GOT3 (cell line): ENCODE data around the gene SAXO1.
"Not testable (repeated sequence)": the region's sequence is repeated elsewhere in the genome, so short reads cannot be mapped to it uniquely, and the experiment has no call there.

Experiments used
- DNase-seq: peaks from one replicate; lab custom pipeline; 2025; ENCODE audit warnings: mixed read lengths; lab: John Stamatoyannopoulos, UW

SAXO1 gene

DNA sequence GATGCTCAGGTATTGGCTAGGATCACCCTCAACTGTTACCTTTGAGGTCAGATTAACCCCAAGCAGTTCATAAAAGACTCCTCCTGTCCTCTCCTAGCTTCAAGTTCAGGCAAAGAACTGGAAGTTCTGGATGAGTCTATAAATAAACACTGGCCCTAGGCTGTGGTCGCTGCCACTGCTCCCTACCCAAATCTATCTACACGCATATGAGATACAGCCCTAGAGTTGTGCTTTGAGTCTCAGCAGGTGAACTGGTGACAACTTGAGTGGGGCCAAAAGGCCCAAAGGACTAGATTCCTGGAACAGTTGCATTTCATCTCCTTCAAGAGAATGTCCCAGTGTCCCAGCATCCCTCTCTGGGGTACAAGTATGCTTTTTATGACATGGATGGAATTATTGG lies 62.6 kb downstream of the SAXO1 start:
- DNase-seq: no peak

DNA sequence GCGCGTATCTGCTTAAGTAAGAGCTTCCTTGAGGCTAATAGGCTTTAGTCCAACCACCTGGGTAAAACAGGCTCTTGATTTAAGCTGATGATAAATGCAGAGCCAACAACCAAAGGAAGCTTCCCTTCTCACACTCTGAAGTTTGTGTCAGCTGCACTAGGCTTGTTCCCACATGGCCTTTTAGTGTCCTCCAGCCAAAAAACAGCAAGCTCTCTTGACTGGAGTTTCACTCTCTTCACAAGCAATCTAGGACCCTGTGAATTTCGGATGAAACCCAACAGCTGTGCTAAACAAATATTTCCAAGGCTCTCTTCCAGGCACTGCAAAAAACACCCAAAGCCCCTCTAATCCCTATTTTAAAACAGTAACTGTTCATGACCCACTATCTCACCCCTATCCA lies 63.9 kb downstream of the SAXO1 start:
- DNase-seq: no peak

DNA sequence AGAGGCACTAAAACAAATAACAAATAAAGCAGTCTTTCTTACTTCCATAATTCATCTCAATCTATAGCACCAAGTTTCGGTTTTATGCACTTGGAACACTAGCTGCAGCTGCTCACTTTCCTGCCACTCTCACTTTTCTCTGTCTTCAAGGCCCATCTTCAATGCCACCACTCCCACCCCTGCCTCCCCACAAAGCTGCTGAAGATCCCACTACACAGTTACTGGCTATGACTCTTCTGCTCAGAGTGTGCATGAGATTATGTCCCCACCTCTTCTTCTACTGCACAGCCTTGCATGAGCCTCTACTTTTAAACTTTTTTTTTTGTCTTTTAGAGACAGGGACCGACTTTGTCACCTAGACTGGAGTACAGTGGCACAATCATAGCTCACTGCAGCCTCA lies 77.4 kb downstream of the SAXO1 start:
- no peak for DNase-seq

DNA sequence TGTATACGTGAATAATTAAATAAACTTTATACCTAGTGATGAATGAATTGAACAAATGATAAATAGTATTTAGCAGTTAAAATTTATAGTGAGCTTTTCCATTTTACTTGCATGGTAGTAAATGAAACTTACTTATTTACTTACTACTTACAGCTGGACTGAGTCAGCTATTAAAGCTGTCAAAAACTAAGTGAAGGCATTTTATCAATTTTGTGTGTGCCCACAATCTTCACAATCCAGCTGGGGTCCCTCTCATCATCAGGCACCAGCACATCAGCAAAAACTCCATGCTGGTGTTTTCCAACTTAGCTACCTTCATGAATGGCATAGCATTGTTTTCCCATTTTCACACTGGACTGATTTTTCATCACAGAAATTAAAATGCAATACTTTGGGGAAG lies 81.1 kb downstream of the SAXO1 start:
- DNase-seq: no peak

DNA sequence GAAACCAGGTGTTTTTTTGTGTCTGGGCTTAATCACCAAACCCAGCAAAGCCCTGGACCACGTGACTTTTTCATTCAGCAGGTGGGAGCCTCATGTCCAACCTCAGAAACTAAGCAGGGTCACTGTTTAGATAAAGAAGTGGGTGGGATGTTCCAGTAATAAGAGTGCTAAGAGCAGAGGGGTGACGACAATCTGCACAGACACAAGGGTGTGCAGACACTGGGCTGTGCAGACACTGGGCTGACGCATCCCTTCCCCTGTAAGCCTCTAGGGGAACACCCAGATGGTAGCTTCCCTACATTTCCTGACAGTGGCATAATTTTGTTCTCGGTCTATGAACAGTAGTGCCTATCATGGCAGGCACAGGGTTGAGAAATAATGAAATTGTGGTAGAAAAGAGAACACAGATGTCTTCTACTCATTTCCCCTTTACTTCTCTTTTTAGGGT lies 85.1 kb downstream of the SAXO1 start:
- no peak for DNase-seq

DNA sequence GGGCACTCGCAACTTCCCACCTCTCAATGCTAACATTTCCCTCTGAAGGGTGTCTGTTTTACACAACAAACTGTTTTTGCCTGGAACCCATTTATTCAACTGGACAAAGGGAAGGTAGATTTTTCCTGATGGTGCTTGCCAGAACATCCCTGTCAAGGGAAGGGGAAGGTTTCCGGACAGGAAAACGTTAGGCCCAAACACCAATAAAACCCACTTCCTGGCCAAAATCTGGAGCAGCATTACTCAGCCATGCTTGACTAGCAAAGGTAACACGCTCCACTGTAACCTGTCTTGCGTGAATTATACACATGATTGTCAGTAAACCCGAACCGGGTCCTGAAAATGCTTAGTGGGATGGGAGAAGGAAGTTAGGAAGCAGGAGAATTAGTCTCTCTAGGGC lies 90.2 kb downstream of the SAXO1 start:
- DNase-seq: no peak

DNA sequence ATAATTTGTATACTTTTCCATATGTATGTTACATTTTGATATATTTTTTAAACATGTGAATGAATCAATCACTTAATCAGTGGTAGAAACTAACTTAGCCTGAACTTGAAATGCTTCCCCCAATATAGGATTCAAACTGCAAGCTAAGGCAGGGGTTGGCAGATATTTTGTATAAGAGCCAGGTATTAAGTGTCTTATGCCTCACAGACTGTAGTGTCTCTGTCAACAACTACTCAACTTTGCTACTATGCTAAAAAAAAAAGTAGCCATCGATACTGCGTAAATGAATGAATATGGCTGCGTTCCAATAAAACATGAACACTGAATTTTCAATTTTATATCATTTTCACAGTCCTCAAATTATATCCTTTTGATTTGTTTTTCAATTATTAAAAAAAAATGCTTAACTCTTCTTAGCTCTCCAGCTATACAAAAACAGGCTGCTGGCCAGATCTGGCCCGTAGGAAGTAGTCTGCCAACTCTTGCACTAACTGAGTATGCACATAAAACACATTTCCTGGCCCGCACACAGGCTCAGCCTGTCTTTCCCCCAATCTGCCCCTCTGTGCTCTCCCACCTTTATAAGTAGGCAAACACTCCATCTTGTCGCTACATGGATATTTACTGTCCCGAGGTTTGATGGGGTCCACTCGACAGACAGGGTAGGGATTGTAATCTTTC lies 91.8 kb downstream of the SAXO1 start:
- DNase-seq: no peak

DNA sequence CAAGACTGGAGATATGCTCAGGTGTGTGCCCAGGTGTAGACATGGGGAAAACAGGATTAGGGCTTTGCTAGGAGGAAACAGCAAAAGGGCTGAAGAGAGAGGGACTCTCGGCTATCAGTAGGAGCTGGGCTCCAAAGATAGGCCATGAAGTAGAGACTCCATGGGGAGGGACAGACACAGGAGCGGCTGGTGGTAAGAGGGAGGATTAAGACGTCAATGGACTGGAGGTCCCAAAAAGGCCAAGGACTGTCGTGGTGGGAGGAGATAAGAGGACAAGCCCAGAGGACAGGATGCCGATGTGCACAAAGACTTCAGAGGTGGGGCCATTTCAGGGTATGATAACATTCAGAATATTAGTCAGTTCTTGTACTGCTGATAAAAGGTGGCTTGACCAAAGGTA lies 93.1 kb downstream of the SAXO1 start:
- DNase-seq: no peak

DNA sequence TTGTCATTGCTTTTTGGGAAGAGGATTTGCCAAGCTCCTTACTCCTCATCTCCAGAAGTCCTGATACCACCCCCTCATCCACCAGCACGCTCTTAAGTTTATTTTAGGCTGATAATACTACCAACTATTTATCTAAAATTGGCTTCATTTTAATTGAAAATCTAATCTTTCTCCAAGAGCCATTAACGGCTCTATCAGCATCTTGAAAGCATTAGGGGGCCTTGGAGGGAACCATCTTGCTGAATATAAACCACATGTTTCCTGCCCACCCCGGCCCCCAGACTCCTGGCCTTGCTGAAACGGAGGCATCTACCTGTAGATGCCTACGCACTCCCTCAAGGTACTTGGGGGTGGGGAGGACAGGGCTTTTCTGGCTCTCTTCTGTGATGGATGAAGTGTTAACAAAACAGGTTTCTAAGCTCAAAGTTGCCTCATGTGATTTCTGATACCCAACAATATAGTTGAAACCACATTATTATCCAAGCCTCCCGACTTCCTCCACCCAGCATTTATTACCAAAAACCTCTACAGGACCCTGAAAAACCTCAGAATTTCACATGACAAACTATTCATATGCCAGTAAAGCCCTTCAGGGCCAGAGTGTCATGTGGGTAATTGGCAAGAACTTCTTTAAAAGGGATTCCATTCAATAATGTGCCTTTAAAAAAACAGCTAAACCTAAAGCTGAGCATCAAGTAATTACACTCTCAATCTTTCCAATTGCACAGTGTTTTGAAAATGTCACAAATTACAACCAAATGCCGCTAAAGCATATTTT lies 96.7 kb downstream of the SAXO1 start:
- no peak for DNase-seq

DNA sequence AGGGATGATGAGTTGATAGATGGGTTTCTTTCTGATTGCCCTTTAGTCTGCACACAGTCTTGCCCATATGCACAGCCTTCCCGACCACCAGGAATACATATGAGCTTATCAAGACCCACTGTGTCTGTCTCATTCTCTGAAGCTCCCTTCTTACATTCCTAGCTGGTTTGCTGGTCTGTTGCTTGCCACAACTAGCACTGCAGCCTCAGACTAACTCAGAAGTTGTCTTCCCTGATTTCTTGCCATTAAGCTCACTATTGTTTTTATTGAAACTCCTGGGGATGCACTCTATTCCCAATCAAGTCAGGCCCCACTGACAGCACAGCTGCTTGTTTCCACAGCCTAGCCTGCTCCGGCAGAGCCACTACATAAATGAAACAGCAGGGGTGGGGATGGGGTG lies 97.5 kb downstream of the SAXO1 start:
- DNase-seq: no peak

DNA sequence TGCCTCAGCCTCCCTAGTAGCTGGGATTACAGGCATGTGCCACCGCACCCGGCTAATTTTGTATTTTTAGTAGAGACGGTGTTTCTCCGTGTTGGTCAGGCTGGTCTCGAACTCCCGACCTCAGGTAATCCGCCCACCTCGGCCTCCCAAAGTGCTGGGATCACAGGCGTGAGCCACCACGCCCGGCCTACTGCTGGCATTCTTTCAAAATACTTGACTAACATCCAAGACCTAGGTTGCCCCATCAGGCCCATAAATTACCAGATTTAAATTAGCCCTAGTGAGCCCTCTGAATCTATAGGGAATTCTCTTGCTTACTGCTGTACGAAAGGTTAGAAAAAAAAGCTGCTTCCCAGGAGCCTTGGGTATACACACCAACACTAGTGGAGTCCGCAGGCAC lies 102.4 kb downstream of the SAXO1 start:
- DNase-seq: not testable (repeated sequence)

DNA sequence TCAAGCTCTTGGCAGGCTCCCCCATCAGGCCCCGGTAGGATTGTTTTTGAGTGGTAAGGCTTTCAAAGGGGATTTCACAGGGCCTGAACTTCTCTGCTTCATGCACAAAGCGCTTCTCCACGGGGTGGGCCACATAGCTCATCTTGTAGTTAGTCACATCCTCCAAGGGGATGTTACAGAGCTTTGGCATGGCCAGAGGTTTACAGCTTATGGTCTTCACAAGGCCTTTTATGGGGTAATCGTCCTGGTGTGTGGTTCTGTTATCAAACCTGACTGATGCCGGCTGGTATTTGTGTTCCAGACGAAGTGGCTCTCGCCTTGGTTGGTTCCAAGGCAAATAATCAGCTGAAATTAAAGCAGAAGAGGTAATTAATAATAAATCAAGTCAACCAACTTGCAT lies 104.3 kb downstream of the SAXO1 start:
- no peak for DNase-seq

DNA sequence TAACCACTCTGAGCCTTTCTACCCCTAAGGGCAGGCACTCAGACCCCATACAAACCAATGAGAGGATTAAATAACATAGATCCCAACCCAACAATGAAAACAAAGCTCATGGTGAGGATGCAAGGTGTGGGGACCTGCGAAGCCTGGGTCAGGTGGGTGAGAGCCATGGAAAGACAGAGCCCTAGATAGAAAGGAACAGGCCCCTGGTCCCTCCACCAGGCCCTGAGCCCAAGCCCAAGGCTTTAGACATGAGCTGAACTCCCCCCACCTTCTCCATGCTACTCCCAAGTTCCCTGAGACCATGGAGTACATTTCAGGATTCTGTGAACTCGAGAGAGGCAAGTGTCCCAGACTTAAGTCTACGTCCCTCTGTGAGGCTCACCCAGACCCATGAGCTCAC lies 106.5 kb downstream of the SAXO1 start:
- no peak for DNase-seq

DNA sequence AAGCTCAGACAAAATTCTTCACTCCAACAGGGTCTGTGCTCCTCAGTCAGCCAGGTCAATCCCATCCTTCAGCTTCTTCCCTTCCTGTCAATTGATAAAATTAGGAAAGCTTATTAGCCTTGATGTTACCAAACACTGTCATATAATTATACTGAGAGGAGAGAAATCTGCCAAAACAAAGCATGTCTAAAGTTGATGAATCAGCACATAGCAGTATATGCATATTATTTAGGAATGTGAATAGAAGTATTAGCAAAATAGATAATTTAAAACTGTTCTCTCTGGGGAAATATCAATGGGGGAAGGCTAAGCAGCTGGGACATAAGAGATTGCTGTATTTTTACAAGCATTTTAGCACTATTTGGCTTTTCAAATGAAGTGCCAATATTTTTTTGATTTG lies 107.1 kb downstream of the SAXO1 start:
- DNase-seq: no peak

DNA sequence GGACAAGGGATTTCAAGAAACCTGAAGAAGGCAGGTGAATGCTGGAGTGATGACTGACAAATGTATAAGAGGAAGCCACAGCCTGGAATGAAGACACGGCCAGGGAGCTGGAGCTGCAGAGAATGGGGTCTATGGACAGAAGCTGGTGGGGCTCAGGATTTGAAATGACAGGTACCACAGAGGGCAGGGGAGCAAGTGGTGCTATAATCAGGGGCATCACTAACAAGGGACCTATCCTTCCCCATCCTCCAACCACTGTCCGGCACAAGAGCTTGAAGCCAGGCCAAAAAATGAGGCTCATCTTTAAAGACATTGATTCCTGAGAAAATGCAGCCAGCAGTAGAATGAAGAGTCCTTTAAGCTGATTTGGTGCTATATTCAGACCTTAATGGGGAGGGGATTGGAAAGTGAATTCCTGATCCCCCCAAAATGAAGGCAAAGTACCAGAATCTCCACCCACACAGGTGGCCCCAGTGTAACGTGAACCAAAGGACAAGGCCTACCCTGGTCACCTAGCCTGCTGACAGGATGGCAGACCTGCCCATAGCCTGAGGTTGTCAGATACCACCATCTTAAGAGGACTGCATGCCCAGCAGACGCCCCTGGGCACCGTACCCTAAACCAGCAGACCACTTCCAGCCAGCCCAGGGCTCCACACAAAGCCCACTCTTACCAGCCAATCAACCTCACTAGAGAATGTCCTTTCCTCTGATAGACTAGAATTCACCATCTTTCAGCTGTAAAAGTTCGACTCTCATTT lies 109.2 kb downstream of the SAXO1 start:
- no peak for DNase-seq

DNA sequence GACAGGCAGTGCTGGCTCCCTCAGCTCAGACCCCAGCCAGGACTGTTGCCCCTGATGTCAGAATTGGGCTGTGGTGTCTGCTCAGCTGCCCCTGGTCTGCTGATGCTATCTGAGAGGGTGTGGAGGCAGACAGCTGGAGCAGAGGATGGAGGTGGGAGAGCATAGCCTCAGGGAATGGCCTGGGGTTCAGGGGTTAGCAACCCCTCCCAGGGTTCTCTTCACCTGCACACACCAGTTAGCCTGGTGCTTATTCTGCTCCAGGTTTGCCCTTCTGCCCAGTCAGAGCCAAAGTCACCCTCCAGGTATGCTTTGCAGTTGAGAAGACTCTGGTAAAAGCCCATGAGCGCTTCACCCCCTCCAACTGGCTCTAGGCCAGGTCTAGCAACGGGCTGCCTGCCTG lies 109.8 kb downstream of the SAXO1 start:
- DNase-seq: no peak

DNA sequence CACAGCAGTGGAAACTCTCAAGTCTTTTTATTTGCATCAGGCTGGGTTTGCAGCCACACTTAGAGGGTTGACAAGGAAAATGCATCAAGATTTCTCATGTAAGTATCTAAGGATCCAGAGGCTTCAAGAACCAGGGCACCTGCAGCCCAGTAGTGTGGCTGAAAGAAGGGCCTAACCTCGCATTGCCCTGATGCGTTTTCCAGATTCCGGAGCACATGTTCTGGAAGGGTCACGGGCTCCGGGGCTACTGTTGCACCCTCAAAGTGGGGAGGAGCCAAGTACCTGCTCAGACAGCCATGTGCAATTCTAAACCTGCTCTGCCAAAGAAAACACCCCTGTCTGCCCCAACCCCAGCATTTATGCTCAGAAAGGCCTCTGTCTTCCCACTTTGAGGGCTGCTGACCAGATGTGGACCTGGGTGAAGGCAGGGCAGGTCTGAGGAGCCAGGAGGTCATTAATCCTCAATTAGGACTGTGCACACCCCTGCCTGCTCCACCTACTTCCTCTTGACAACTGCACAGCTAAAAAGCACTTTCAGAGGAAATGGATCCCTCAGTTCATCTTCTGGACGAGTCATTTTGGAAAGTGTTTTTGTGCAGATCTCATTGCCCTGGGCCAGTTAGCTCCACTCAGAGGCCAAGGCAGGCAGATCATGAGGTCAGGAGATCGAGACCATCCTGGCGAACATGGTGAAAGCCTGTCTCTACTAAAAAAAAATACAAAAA lies 110.7 kb downstream of the SAXO1 start:
- DNase-seq: no peak

DNA sequence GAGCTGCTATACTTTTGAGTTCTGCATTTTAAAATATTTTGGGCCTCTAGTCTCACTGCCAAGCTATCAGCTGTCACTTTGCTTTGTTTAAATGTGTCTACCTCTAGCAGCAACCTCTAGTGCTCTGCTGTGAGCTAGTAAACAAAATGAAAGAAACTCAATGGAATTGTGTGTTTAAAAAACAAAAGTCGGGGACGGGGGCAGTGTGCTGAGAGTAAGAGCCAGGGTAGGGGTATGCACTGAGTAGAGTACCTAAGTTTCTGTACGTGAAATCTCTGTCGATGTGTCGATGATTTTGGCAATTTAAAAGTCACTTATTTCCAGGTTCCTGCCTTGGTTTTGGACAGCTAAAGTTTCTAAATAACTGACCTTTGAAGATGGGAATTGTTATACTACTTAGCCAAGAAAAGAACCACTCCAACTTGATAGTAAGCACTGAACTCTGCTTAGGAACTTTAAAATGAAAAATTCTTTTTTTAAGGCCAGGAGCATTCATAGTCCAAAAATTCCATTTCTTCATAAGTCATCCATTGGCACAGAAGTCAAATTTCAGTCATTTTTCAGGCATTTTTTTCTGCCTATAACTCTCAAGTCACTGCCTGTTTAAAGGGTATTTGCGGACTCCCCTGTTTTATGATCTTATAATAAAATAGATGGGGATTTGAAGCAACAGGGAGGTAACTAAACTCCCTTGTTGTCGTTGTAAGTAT lies 111.5 kb downstream of the SAXO1 start:
- no peak for DNase-seq

DNA sequence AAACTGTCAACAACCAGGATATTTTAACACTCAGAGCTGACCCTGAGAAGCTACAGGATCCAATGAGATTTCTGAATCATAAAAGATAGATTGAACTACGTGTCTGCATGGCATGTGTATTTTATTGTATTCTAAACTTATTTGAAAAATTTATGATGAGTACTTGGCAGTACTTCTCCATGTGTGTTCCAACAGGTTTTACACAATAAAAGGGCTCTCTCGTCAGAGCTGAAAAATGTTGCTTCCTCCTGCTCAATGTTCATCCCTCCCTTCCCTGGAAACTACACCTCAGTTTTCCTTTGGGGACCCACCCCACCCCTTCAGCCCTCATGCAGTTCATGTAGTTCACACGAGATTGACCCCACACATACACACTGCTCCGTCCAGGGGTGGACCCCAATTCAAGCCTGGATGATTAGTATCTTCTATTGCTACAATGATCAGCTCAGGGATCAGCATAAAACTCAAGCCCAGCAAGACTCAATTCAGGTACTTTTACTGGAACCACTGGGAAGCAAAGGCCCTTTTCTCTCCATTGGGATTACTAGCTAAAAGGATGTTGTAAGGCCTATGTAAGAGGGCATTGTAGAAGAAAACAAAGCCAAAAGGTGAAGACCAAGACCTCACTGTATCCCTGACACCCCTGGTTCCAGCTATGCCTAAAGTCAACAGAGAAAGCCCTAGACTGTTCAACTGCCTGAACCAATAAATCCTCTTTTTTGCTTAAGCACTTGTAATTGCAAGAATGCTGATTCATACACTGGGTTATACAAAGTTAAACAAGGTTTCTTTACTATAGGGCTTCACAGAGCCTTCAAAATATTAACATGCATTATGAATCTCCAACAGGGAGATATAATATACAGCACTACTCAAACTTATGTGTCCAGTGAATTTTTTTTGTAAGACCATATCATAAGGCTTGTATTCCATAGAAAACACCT lies 112.6 kb downstream of the SAXO1 start:
- no peak for DNase-seq

DNA sequence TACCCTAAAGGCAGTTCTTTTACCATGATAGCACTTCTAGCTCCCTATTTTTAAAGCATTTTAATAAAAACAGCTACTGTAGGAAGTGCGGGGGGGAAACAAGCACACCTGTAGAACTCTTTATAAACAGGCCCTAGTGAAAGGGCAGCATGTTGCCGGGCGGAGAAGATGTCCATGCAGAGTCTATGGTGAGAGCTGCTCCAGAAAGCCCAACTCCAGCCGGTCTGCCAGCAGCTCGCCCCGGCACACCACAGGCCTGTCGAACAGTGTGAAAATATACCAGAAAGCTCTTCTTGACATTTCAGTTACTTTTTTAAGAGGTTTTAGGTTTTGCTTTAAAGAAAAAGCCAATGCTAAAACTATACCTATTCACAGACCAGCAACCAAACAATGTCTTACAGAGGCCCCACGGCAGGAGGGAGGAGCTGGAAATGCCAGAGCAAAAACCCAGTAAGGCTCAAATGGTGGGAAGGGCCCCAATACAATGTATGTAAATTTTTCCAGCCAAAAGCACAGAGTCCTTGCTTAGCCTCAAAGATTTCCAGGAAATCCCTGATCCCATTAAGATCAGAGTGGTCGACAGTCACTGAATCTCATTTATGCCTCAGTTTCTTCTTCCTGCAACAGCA lies 121.2 kb downstream of the SAXO1 start:
- no peak for DNase-seq
